SK-N-SH (cell line): Measurements from ENCODE around the gene ZNF655. TPM values are rescaled to one million over a fixed set of nuclear protein-coding genes. Genes with fewer than 3 reads are reported as not detected.

Source experiments
- CTCF ChIA-PET: fragments of 300-600, 350-600 bp; formaldehyde crosslinking; extraction: SDS; loops from one replicate; lab custom pipeline; 2021; lab: Yijun Ruan, JAX
- POLR2A ChIA-PET: fragments of 350-600 bp; sonication (Branson Sonifier 250); formaldehyde crosslinking; extraction: SDS; loops from one replicate; lab custom pipeline; 2020; ENCODE audit warnings: antibody characterized with exemption, inconsistent platforms; lab: Yijun Ruan, JAX
- DNase-seq: peaks from one replicate; pipeline ENCODE4 v3.0.0; 2012
- H2AFZ ChIP-seq: fragments of 200-600 bp; sonication (generic); 2 replicates; pipeline ENCODE4 v1.8.1; 2016; ENCODE audit warnings: antibody characterized with exemption, mild to moderate bottlenecking, low read depth
- H3F3A ChIP-seq: fragments of 200-600 bp; sonication (generic); replicated peaks from 2 replicates; pipeline ENCODE3; 2016; ENCODE audit warnings: antibody characterized with exemption, mild to moderate bottlenecking; ENCODE audit not compliant: insufficient read depth
- H3K27ac ChIP-seq, 2 experiments: fragments of 200-500 bp in 1 of 2; fragments of 200-600 bp in 1 of 2; sonication (Bioruptor generic) in 1 of 2; sonication (generic), shearing (Covaris generic) in 1 of 2; 2 replicates each; pipeline versions ENCODE4 v1.5.1 to v1.6.1; 2014 to 2016; ENCODE audit warnings: low read depth in 2 of 2, inconsistent platforms in 1 of 2, low read length in 1 of 2, mild to moderate bottlenecking in 1 of 2, mixed read lengths in 1 of 2
- H3K27me3 ChIP-seq: fragments of 200-600 bp; sonication (generic), shearing (Covaris generic); 2 replicates; pipeline ENCODE4 v1.6.1; 2016; ENCODE audit warnings: mixed run types; ENCODE audit not compliant: insufficient read depth
- H3K36me3 ChIP-seq, 2 experiments: fragments of 200-500 bp in 1 of 2; fragments of 200-600 bp in 1 of 2; sonication (Bioruptor generic) in 1 of 2; sonication (generic) in 1 of 2; replicated peaks in 1 of 2; 2 replicates each; pipeline versions ENCODE3 to v1.5.1; 2014 to 2016; ENCODE audit warnings: low read length in 1 of 2, mild to moderate bottlenecking in 1 of 2; ENCODE audit not compliant: insufficient read depth in 2 of 2, control insufficient read depth in 1 of 2
- H3K4me1 ChIP-seq, 2 experiments: fragments of 200-500 bp in 1 of 2; fragments of 200-600 bp in 1 of 2; sonication (Bioruptor generic) in 1 of 2; sonication (generic), shearing (Covaris generic) in 1 of 2; 2 replicates each; pipeline versions ENCODE4 v1.5.1 to v1.6.1; 2014 to 2016; ENCODE audit warnings: low read depth in 1 of 2, low read length in 1 of 2, mixed run types in 1 of 2; ENCODE audit not compliant: insufficient read depth in 2 of 2, control insufficient read depth in 1 of 2
- H3K4me2 ChIP-seq: fragments of 200-600 bp; sonication (generic), shearing (Covaris generic); 2 replicates; pipeline ENCODE4 v1.6.1; 2017; ENCODE audit warnings: mixed run types
- H3K4me3 ChIP-seq, 2 experiments: fragments of 200-500 bp in 1 of 2; fragments of 200-600 bp in 1 of 2; sonication (Bioruptor generic) in 1 of 2; sonication (generic), shearing (Covaris generic) in 1 of 2; 2 replicates each; pipeline versions ENCODE4 v1.5.1 to v1.8.1; 2014 to 2016; ENCODE audit warnings: low read depth in 2 of 2, inconsistent platforms in 1 of 2, low read length in 1 of 2, mild to moderate bottlenecking in 1 of 2, mixed read lengths in 1 of 2, moderate library complexity in 1 of 2
- H3K79me2 ChIP-seq: fragments of 200-600 bp; sonication (generic); 2 replicates; pipeline ENCODE4 v1.8.1; 2017; ENCODE audit warnings: mild to moderate bottlenecking; ENCODE audit not compliant: insufficient read depth
- H3K9ac ChIP-seq: fragments of 200-600 bp; sonication (generic); 2 replicates; pipeline ENCODE4 v1.6.1; 2017; ENCODE audit warnings: mixed run types
- H3K9me2 ChIP-seq: fragments of 200-600 bp; sonication (generic); 2 replicates; pipeline ENCODE4 v1.6.1; 2017; ENCODE audit warnings: mixed run types
- H3K9me3 ChIP-seq: fragments of 200-600 bp; sonication (generic); 2 replicates; pipeline ENCODE4 v1.6.1; 2017; ENCODE audit warnings: mixed run types, mild to moderate bottlenecking, moderate library complexity
- H4K20me1 ChIP-seq: fragments of 200-600 bp; sonication (generic); 2 replicates; pipeline ENCODE4 v1.6.1; 2017; ENCODE audit warnings: mild to moderate bottlenecking, mixed run types; ENCODE audit not compliant: insufficient read depth
- EZH2phosphoT487 ChIP-seq: fragments of 200-600 bp; sonication (generic); IDR thresholded peaks from 2 replicates; pipeline ENCODE4 v1.6.1; 2017; ENCODE audit warnings: low read depth, mixed run types, mild to moderate bottlenecking, antibody characterized with exemption, moderate library complexity, borderline replicate concordance
- GATA2 ChIP-seq: sonication (generic); formaldehyde crosslinking; IDR thresholded peaks from 2 replicates; pipeline ENCODE4 v1.5.0; 2020; ENCODE audit warnings: mild to moderate bottlenecking, missing genetic modification reagents
- MEF2A ChIP-seq: IDR thresholded peaks from 2 replicates; pipeline ENCODE4 v1.4.0; 2012; ENCODE audit warnings: low read depth, borderline replicate concordance
- MXI1 ChIP-seq: IDR thresholded peaks from 2 replicates; pipeline ENCODE4 v1.6.1; 2012; ENCODE audit warnings: mild to moderate bottlenecking, low read depth, low read length, improper control_type of control experiment
- RAD21 ChIP-seq: IDR thresholded peaks from 2 replicates; pipeline ENCODE4 v1.6.1; 2012; ENCODE audit warnings: mild to moderate bottlenecking, low read length
- RCOR1 ChIP-seq: fragments of 150-350 bp; IDR thresholded peaks from 2 replicates; pipeline ENCODE4 v1.6.1; 2017; ENCODE audit warnings: antibody characterized with exemption, low read length
- RFX5 ChIP-seq: IDR thresholded peaks from 2 replicates; pipeline ENCODE4 v1.6.1; 2012; ENCODE audit warnings: mild to moderate bottlenecking, improper control_type of control experiment, low read length
- SIN3A ChIP-seq: IDR thresholded peaks from 2 replicates; pipeline ENCODE4 v1.6.1; 2012; ENCODE audit warnings: low read depth, mild to moderate bottlenecking, low read length, moderate library complexity, borderline replicate concordance
- TAF1 ChIP-seq: IDR thresholded peaks from 2 replicates; pipeline ENCODE4 v1.6.1; 2012; ENCODE audit warnings: low read depth, mild to moderate bottlenecking, low read length, moderate library complexity, borderline replicate concordance
- YY1 ChIP-seq: IDR thresholded peaks from 2 replicates; pipeline ENCODE4 v1.4.0; 2012; ENCODE audit warnings: low read depth, mild to moderate bottlenecking
- WGBS: methylation state at CpG from one replicate; pipeline ENCODE4 v1.1.6; 2017; ENCODE audit warnings: low lambda C conversion rate; 5-methylcytosine and 5-hydroxymethylcytosine counted together
- polyA plus RNA-seq, 3 experiments: library from polyadenylated mRNA; depleted of rRNA; stranded (reverse); fragments of >200 nt; gene quantifications; 2 replicates each; pipeline ENCODE4 v1.2.3, GENCODE V29; 2012
- TF ChIP-seq, protein P1 (sequence below): fragments of 150-350 bp; IDR thresholded peaks from 2 replicates; pipeline ENCODE4 v1.6.1; 2016; ENCODE audit warnings: mild to moderate bottlenecking, low read depth, low read length
- TF ChIP-seq, protein P2 (sequence below): fragments of 200-600 bp; sonication (generic); IDR thresholded peaks from 2 replicates; pipeline ENCODE4 v1.6.1; 2017; ENCODE audit warnings: antibody characterized with exemption, mild to moderate bottlenecking, moderate library complexity
- TF ChIP-seq, protein P3 (sequence below): IDR thresholded peaks from 2 replicates; pipeline ENCODE4 v1.4.0; 2012; ENCODE audit warnings: low read depth

The ZNF655 gene
- polyA plus RNA-seq, 1 of the 3 experiments (the other 2 are of a cell fraction): 113 TPM

DNA sequence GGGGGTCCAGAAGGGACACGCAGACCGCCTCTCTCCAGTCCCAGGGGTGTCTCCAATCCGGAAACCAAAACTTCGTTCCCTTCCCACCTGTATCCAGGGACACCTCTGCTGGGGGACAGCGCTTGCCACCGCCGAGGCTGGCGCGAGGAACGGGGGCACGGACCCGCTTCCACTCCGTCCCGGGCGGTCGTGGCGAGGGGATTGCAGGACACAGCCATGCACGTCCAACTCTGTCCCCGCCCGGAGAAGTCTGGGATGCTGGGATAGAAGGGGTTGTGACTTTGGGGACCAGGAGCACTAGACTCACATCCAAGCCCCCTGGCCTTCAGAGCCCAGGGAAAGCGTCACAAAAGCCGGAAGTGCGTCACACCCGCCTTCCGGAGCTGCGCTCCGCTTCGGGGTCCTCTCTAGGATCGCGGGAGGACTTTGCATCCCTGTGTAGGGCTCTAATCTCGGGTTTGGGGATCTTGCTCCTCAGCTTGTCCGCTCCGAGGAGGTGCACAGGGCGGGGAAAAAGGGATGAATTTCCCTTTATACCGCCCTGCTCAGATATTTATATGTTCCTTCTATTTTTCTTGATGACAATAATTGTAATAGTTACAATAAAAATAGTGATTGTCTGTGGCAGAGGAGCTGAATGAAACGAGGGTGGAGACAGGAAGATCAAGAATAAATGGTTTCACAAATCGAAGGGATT, 6.5 kb upstream of the ZNF655 start, which contains the start of gene FAM200A (continued):
- TF ChIP-seq RFX5 (no peak; the same call in 1 of the 2 replicates), MEF2A (no peak), EZH2phosphoT487 (no peak), RCOR1 (no peak; the same call in 1 of the 2 replicates), GATA2 (CRISPR knock-in tag) (no peak), MXI1 (peak; percentile 81), YY1 (peak; percentile 65; the same call in 1 of the 2 replicates)
- TF ChIP-seq, protein P1, sequence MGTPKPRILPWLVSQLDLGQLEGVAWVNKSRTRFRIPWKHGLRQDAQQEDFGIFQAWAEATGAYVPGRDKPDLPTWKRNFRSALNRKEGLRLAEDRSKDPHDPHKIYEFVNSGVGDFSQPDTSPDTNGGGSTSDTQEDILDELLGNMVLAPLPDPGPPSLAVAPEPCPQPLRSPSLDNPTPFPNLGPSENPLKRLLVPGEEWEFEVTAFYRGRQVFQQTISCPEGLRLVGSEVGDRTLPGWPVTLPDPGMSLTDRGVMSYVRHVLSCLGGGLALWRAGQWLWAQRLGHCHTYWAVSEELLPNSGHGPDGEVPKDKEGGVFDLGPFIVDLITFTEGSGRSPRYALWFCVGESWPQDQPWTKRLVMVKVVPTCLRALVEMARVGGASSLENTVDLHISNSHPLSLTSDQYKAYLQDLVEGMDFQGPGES: no peak
- TF ChIP-seq, protein P2, sequence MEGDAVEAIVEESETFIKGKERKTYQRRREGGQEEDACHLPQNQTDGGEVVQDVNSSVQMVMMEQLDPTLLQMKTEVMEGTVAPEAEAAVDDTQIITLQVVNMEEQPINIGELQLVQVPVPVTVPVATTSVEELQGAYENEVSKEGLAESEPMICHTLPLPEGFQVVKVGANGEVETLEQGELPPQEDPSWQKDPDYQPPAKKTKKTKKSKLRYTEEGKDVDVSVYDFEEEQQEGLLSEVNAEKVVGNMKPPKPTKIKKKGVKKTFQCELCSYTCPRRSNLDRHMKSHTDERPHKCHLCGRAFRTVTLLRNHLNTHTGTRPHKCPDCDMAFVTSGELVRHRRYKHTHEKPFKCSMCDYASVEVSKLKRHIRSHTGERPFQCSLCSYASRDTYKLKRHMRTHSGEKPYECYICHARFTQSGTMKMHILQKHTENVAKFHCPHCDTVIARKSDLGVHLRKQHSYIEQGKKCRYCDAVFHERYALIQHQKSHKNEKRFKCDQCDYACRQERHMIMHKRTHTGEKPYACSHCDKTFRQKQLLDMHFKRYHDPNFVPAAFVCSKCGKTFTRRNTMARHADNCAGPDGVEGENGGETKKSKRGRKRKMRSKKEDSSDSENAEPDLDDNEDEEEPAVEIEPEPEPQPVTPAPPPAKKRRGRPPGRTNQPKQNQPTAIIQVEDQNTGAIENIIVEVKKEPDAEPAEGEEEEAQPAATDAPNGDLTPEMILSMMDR: no peak

DNA sequence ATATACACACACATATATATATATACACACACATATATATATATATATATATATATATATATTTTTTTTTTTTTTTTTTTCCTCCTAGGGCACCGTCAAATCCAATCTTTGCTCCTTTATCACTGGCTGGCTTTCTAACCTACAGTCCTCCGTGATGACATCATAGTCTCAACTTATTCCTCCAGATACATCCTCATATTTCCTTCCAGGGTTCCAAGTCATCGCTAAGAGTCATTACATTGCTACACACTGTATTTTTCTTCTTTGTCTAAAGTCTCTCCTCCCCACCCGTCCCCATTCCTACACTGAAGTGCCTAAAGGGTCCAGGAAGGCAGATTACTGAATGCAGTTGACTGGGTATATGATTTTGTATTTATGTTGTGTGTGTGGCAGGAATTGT, 5.4 kb upstream of the ZNF655 start:
- POLR2A ChIA-PET: no interaction called here
- no peak overlapping the region for H2AFZ ChIP-seq

DNA sequence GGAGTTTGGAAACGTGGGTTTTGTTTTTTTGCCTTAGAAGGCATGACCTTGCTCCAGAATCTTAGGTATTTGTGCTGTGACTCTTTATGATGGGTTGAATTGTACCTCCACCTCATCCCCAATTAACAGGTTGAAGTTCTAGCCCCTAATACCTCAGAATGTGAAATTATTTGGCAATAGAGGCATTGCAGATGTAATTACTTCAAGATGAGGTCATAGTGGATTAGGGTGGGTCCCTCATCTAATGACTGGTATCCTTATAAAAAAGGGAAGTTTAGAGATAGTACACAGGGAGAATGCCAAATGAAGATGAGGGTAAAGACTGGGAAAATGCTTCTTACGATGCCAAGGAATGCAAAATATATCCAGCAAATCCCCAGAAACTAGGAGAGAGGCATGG, 3.5 kb upstream of the ZNF655 start:
- H3K9me3 ChIP-seq: no peaks in the 10 kb centered on the region
- H3K4me2 ChIP-seq: no peak overlapping the region
- H3K9me2 ChIP-seq: no peaks in the 10 kb centered on the region
- no peaks in the 10 kb centered on the region for H3K27me3 ChIP-seq
- H3K9ac ChIP-seq: no peak overlapping the region
- no peak overlapping the region for H2AFZ ChIP-seq
- H4K20me1 ChIP-seq: no peaks in the 10 kb centered on the region
- ChIA-PET POLR2A (no interaction called here), CTCF (no interaction called here)
- WGBS: 86% methylated on average over 2 of the region's 2 CpGs
- DNase-seq: no peak
- H3K36me3 ChIP-seq: peaks cover 29 to 34% of the 10 kb centered on the region in 2 experiments
- H3K4me3 ChIP-seq: no peak overlapping the region
- no peak overlapping the region for H3K27ac ChIP-seq
- H3F3A ChIP-seq: peaks cover 27% of the 10 kb centered on the region
- no peak for TF ChIP-seq SIN3A
- H3K4me1 ChIP-seq: peaks cover 14 to 18% of the 10 kb centered on the region in 2 experiments; a peak in 3 of 4 replicates
- H3K79me2 ChIP-seq: peaks cover 75% of the 10 kb centered on the region

More for the DNA sequence above, 5.4 kb upstream of the ZNF655 start:
- peaks cover 67% of the 10 kb centered on the region for H3K79me2 ChIP-seq
- H3K4me1 ChIP-seq: peaks cover 10 to 18% of the 10 kb centered on the region in 2 experiments; a peak in 3 of 4 replicates
- H3K4me2 ChIP-seq: no peak overlapping the region
- peaks cover 35 to 39% of the 10 kb centered on the region in 2 experiments for H3K36me3 ChIP-seq
- H3K27ac ChIP-seq: no peak overlapping the region
- CTCF ChIA-PET: no interaction called here
- 92% methylated on average over 4 of the region's 4 CpGs for WGBS
- TF ChIP-seq TAF1 (no peak), RAD21 (no peak)
- TF ChIP-seq, protein P3, sequence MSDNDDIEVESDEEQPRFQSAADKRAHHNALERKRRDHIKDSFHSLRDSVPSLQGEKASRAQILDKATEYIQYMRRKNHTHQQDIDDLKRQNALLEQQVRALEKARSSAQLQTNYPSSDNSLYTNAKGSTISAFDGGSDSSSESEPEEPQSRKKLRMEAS: no peak
- no peaks in the 10 kb centered on the region for H3K9me3 ChIP-seq
- no peak overlapping the region for H3K9ac ChIP-seq
- H3K9me2 ChIP-seq: no peaks in the 10 kb centered on the region
- H3K4me3 ChIP-seq: no peak overlapping the region
- no peaks in the 10 kb centered on the region for H4K20me1 ChIP-seq
- H3F3A ChIP-seq: peaks cover 15% of the 10 kb centered on the region
- no peak for DNase-seq
- no peaks in the 10 kb centered on the region for H3K27me3 ChIP-seq
